HFF-Myc (cell line): ENCODE results near the gene TNFAIP1.
A peak's percentile ranks its signal among the peaks of the same experiment; 100 is the strongest.

Source experiments
- DNase-seq: peaks from one replicate; pipeline ENCODE4 v3.0.0-alpha.2; 2011; ENCODE audit warnings: low read depth; ENCODE audit errors: extremely low read depth
- H3K4me3 ChIP-seq: replicated peaks from 2 replicates; pipeline ENCODE4 v1.5.1; 2011; ENCODE audit warnings: low read depth, mild to moderate bottlenecking, control low read depth, low read length
- TF ChIP-seq, protein P1 (sequence below): IDR thresholded peaks from 2 replicates; pipeline ENCODE4 v1.5.1; 2012; ENCODE audit warnings: mild to moderate bottlenecking, low read depth, low read length, control low read depth; ENCODE audit errors: missing control alignments

Gene TNFAIP1

DNA sequence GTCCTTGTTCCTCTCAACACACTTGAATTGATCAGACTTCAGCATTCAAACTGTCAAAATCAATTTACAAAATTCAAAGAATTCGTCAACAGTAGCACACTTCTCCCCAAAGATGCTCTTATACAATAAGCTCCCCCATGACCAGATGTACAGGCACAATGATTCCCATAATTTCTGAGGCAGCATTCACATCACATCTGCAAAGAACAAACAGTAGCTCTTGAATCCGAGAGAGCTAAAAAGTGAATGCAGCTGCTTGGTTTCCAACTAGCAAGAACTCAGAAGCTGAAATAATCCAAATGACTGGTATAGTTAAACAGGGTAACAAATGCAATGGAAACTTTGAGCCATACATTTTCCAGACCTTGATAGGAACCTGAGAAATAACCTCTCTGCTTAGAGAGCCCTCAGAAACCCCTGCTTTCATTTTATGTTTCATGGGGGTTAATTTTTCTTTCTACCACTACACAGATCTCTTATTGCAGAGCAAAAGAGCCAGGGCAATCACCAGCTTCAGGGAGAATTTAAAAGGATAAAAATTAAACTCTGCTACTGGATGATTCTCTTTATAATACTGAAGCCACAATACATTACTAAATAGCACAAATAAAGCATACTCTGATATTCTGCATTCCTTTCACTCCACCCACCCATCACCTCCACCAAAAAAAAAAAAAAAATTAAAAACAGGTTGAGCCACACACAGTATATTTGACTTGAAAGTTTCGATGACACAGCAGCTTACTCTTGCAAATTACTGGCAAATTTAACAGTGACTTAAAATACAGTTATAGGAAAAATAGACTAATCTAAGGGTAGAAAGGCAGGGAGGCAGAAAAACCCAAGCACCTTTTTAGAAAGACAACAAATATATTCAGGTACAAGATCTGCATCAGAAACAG, 39.6 kb upstream of the TNFAIP1 start:
- TF ChIP-seq, protein P1, sequence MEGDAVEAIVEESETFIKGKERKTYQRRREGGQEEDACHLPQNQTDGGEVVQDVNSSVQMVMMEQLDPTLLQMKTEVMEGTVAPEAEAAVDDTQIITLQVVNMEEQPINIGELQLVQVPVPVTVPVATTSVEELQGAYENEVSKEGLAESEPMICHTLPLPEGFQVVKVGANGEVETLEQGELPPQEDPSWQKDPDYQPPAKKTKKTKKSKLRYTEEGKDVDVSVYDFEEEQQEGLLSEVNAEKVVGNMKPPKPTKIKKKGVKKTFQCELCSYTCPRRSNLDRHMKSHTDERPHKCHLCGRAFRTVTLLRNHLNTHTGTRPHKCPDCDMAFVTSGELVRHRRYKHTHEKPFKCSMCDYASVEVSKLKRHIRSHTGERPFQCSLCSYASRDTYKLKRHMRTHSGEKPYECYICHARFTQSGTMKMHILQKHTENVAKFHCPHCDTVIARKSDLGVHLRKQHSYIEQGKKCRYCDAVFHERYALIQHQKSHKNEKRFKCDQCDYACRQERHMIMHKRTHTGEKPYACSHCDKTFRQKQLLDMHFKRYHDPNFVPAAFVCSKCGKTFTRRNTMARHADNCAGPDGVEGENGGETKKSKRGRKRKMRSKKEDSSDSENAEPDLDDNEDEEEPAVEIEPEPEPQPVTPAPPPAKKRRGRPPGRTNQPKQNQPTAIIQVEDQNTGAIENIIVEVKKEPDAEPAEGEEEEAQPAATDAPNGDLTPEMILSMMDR = no peak
- no peak overlapping the region for H3K4me3 ChIP-seq
- DNase-seq = no peak

DNA sequence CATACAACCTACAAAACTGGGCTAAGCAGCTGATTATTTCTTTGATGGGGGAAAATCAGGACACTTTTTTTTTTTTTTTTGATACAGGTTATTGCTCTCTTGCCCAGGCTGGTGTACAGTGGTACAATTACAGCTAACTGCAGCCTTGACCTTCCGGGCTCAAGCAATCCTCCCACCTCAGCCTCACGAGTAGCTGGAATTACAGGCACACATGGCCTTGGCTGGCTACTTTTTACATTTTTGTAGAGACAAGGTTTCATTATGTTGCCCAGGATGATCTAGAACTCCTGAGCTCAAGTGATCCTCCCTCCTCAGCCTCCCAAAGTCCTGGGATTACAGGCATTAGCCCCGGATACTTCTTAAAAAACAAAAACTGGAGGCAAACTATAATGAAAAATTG, 37.1 kb upstream of the TNFAIP1 start:
- H3K4me3 ChIP-seq = no peak overlapping the region
- DNase-seq = no peak
- TF ChIP-seq, protein P1 = no peak

DNA sequence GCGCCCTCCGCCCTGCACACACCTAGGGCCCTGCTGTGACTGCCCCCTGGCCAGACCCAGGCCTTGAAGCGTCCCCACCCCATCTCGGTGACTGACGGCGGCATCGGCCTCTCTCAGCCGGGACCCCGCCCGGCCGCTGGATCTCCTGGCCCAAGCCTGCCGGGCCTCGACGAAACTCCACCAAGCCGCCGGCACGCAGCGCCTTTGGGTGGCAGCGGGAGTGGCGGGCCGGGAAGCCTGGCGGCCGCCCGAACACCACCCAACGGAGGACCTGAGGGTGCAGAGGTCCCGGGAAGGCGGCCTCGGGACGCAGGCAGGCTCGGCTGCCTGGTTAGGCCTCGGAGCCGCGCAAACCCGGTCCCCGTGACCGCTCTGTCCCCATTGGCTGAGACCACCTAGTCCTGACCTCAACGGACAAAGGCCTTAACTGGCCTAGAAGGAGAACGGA, 28.6 kb upstream of the TNFAIP1 start:
- H3K4me3 ChIP-seq = no peak overlapping the region
- no peak for DNase-seq
- TF ChIP-seq, protein P1 = no peak

DNA sequence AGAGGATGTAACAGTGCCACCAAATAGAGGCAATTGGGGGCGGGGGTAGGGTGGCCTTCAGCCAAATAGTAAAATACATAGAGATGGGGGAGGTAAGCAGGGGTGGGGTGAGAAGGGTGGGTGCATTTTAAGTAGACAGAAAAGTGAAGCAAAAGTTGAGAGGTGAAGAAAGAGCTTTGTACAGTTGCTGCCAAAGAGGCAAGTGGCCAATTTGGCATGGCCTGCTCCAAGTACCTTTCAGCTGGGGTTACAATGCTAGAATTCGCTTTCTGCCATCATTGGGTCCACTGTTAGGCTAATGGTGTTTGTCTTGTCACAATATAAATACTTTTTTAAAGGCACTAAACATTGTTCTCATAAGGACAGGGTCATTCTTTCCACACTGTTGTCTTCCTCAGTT, 21.7 kb upstream of the TNFAIP1 start:
- no peak overlapping the region for H3K4me3 ChIP-seq
- DNase-seq = no peak
- TF ChIP-seq, protein P1 = no peak

DNA sequence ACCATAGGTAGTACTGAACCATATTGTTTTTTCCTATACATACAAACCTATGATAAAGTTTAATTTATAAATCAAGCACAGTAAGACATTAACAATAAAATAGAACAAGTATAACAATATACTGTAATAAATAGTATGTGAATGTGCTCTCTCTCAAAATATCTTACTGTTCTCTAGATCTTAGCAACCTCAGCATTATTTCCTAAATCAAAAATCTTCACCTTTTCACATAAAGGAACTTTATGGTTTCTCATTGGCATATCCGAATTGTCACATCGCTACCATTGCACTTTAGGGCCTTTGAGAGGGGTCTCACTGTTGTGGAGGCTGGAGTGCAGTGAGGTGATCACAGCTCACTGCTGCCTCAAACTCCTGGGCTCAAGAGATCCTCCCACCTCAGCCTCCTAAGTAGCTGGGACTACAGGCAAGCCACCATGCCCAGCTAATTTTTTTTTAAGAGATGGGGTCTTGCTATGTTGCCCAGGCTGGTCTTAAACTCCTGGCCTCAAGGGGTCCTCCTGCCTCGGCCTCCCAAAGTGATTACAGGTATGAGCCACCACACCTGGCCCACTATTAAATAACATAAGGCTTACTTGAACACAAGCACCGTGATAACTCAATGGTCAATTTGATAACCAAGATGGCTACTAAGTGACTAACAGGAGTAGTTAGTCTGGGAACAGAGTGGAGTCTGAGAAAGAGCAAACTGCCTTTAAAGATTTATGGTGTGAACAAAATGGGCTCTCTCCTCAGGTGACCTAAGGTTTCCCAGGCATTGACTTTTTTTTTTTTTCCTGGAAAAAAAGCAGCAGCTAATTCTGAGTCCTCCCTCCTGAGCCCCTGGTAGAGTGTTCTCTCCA, 19.5 kb upstream of the TNFAIP1 start:
- TF ChIP-seq, protein P1 = no peak
- no peak for DNase-seq
- no peak overlapping the region for H3K4me3 ChIP-seq

DNA sequence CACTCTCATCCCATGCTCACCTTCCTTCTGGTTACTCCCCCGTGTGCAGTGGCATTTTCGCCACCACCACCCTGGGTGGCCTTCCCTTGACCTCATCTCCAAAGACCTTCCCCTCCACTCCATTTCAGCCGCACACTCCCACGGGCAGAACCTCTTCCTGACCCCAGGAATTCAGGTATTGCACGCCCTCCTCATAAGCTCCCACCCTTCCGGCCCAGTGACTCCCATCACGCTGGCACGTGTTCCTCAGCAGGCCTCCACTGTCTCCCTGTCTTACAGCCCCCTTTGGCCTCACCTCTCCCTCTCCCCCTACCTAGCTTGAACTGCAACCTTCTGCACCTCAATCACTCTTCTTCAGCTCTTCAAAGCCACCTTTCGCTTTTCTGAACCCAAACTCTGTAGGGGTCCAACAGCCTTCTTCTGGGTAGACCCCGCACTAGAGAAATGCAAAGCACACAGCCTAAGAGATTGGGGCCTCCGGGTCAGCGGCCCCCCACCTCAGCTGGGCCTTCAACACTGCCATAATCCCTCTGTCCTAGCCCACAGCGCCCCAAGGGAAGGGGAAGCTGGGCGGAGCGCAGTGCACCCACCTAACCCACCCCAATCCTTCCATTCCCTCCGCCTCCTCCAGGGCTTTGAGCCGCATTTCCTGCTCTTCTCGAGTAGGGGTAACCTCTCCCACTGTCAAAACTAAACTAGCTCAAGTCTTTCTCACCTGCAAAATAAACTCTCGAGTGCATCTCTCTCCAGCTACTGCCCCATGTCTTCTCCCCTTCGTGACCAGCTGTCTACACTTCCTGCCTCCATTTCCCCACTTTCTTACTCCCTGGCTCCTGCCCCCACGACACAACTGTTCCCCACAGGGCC, 18.2 kb upstream of the TNFAIP1 start:
- H3K4me3 ChIP-seq = peak overlapping the region; percentile 85

More for the DNA sequence above, 18.2 kb upstream of the TNFAIP1 start:
- DNase-seq = no peak
- TF ChIP-seq, protein P1 = no peak
